Right cardiac atrium (tissue), 5 donors: ENCODE measurements around the gene KPNA3. TPM values are rescaled to one million over a fixed set of nuclear protein-coding genes. Genes with fewer than 3 reads are reported as not detected.

Experiments
- ATAC-seq, 2 donors: fragments of 200-7000 bp; cut with Tn5 transposase; one replicate each; pipeline versions ENCODE4 v1.8.0 to v1.9.1; 2020; ENCODE audit warnings: moderate library complexity in 2 of 2, mild to moderate bottlenecking in 1 of 2
- DNase-seq, 3 donors: peaks; one replicate each; pipeline ENCODE4 v3.0.0-alpha.2; 2020
- H3K27ac ChIP-seq: one replicate; pipeline ENCODE4 v1.5.1; 2013; ENCODE audit warnings: mild to moderate bottlenecking, low read length, control low read depth, moderate library complexity
- H3K27me3 ChIP-seq: one replicate; pipeline ENCODE4 v1.6.1; 2013; ENCODE audit not compliant: control insufficient read depth, insufficient read depth
- H3K4me1 ChIP-seq: one replicate; pipeline ENCODE4 v1.6.1; 2013; ENCODE audit warnings: low read length; ENCODE audit not compliant: control insufficient read depth, insufficient read depth
- H3K4me3 ChIP-seq: one replicate; pipeline ENCODE4 v1.5.1; 2013; ENCODE audit warnings: low read length, control low read depth
- H3K9me3 ChIP-seq: one replicate; pipeline ENCODE4 v1.6.1; 2013; ENCODE audit warnings: low read length; ENCODE audit not compliant: control insufficient read depth
- WGBS: extraction: QIAGEN DNeasy Blood & Tissue Kit; methylation state at CpG from one replicate; pipeline ENCODE4 v1.1.7; 2013; 5-methylcytosine and 5-hydroxymethylcytosine counted together
- intact Hi-C, 4 donors: fragments of 100-400 bp; cut with DNase I; formaldehyde crosslinking; loops; one replicate each; pipeline versions ENCODE4 v1.11.0 to v1.14.0; 2022 to 2023
- polyA plus RNA-seq: library from polyadenylated mRNA; stranded (reverse); fragments of 200-250 nt; gene quantifications from one replicate; pipeline ENCODE4 v1.2.3, GENCODE V29; 2013
- total RNA-seq, 4 donors: library from RNA; stranded (reverse); fragmentation: NEBNext Ultra II Directional; extraction: Animal tissue kit (Norgen Biotek cat#: 25700); gene quantifications; one replicate each; pipeline ENCODE4 v1.2.1, GENCODE V29; 2021
- donor health status: healthy with polysubstance abuse.
- donor health status: DM: no; HTN: yes; CAD: no.
- donor health status: DM: no; HTN: no; CAD: no.
- donor health status: DM: no; HTN: yes; CAD: no; lungs with severe emphysema.
- donor health status: DM: yes; HTN: yes; CAD: no.

Gene KPNA3
- total and polyA plus RNA-seq, 5 donors = 30.0 to 59.1 (median 55.6) TPM

GRCh38 chr13:49697468-49697867, 95.0 kb downstream of the KPNA3 start:
- H3K9me3 ChIP-seq = no peaks in the 10 kb centered on the region
- intact Hi-C loops = no loop called here
- ATAC-seq = no peak
- no peaks in the 10 kb centered on the region for H3K4me1 ChIP-seq
- H3K4me3 ChIP-seq = no peak overlapping the region
- no peak overlapping the region for H3K27ac ChIP-seq
- DNase-seq = no peak
- no peaks in the 10 kb centered on the region for H3K27me3 ChIP-seq
- 97% methylated on average over 3 of the region's 3 CpGs for WGBS

GRCh38 chr13:49694446-49694845, 98.0 kb downstream of the KPNA3 start:
- H3K4me1 ChIP-seq = no peaks in the 10 kb centered on the region
- 81% methylated on average over 1 of the region's 1 CpG for WGBS
- ATAC-seq (no peak), DNase-seq (no peak)
- H3K9me3 ChIP-seq = no peaks in the 10 kb centered on the region
- no peak overlapping the region for H3K27ac ChIP-seq
- intact Hi-C loops = loop anchor here in 1 of 4 donors (5.0 kb wide), 1 partner anchor 98 kb away; the partner anchor contains the start of gene KPNA3
- H3K27me3 ChIP-seq = no peaks in the 10 kb centered on the region
- H3K4me3 ChIP-seq = no peak overlapping the region

- WGBS = 60% methylated on average over 3 of the region's 3 CpGs
- Histone ChIP-seq H3K4me1 (no peaks in the 10 kb centered on the region), H3K4me3 (no peak overlapping the region), H3K27me3 (no peaks in the 10 kb centered on the region), H3K27ac (no peak overlapping the region), H3K9me3 (no peaks in the 10 kb centered on the region)
- DNase-seq = no peak
- intact Hi-C loops = loop anchor here in 1 of 4 donors (5.0 kb wide), 1 partner anchor 98 kb away; the partner anchor contains the start of gene KPNA3
- no peak for ATAC-seq
Observed at GRCh38 chr13:49693877-49694276, 98.6 kb downstream of the KPNA3 start.

- no peak for DNase-seq
- H3K4me3 ChIP-seq = no peak overlapping the region
- no peaks in the 10 kb centered on the region for H3K4me1 ChIP-seq
- no peak overlapping the region for H3K27ac ChIP-seq
- intact Hi-C loops = loop anchor here in 1 of 4 donors (5.0 kb wide), 1 partner anchor 99 kb away; the partner anchor contains the start of gene KPNA3
- ATAC-seq = no peak
- no peaks in the 10 kb centered on the region for H3K27me3 ChIP-seq
- WGBS = 84% methylated on average over 4 of the region's 4 CpGs
- no peaks in the 10 kb centered on the region for H3K9me3 ChIP-seq
Observed at GRCh38 chr13:49693191-49693733, 99.2 kb downstream of the KPNA3 start.

- intact Hi-C loops = loop anchor here in 1 of 4 donors (5.0 kb wide), 1 partner anchor 101 kb away; the partner anchor contains the start of gene KPNA3
- Histone ChIP-seq H3K9me3 (no peaks in the 10 kb centered on the region), H3K4me3 (peak within 1 kb of the TSS; percentile 73), H3K4me1 (no peaks in the 10 kb centered on the region), H3K27ac (peak within 1 kb of the TSS; percentile 39), H3K27me3 (no peaks in the 10 kb centered on the region)
- peak; percentile 99 for ATAC-seq
- peak; percentile 94 to 98 (median 97) for DNase-seq
- under 1% methylated on average over 67 of the region's 67 CpGs for WGBS
Observed at GRCh38 chr13:49690995-49691784, 101.3 kb downstream of the KPNA3 start, which contains the start of gene EBPL. EBPL (minus strand) TSS chr13:49691486; CDS start chr13:49691424, 62 bp downstream.

GRCh38 chr13:49690133-49690994, 102.1 kb downstream of the KPNA3 start:
- H3K27me3 ChIP-seq = no peaks in the 10 kb centered on the region
- DNase-seq (no peak), ATAC-seq (peak; percentile 5 to 8)
- no peaks in the 10 kb centered on the region for H3K9me3 ChIP-seq
- H3K4me3 ChIP-seq = peak overlapping the region; percentile 73
- no peaks in the 10 kb centered on the region for H3K4me1 ChIP-seq
- intact Hi-C loops = loop anchor here in 1 of 4 donors (5.0 kb wide), 1 partner anchor 102 kb away; the partner anchor contains the start of gene KPNA3
- 9% methylated on average over 17 of the region's 17 CpGs for WGBS
- no peak overlapping the region for H3K27ac ChIP-seq

GRCh38 chr13:49683489-49683888, 109.0 kb downstream of the KPNA3 start:
- no peaks in the 10 kb centered on the region for H3K9me3 ChIP-seq
- H3K27ac ChIP-seq = no peak overlapping the region
- WGBS = 94% methylated on average over 6 of the region's 6 CpGs
- ATAC-seq = no peak
- no peak overlapping the region for H3K4me3 ChIP-seq
- H3K27me3 ChIP-seq = no peaks in the 10 kb centered on the region
- DNase-seq = no peak
- intact Hi-C loops = no loop called here
- no peaks in the 10 kb centered on the region for H3K4me1 ChIP-seq

GRCh38 chr13:49681842-49682435, 110.5 kb downstream of the KPNA3 start:
- intact Hi-C loops = no loop called here
- DNase-seq (no peak), ATAC-seq (no peak)
- Histone ChIP-seq H3K27ac (no peak overlapping the region), H3K4me3 (no peak overlapping the region), H3K27me3 (no peaks in the 10 kb centered on the region), H3K9me3 (no peaks in the 10 kb centered on the region), H3K4me1 (no peaks in the 10 kb centered on the region)
- WGBS = 84% methylated on average over 4 of the region's 4 CpGs

- Histone ChIP-seq H3K27me3 (no peaks in the 10 kb centered on the region), H3K9me3 (no peaks in the 10 kb centered on the region), H3K4me1 (no peaks in the 10 kb centered on the region), H3K27ac (no peak overlapping the region), H3K4me3 (no peak overlapping the region)
- intact Hi-C loops = no loop called here
- WGBS = 86% methylated on average over 3 of the region's 3 CpGs
- DNase-seq (no peak), ATAC-seq (no peak)
Observed at GRCh38 chr13:49679246-49679645, 113.2 kb downstream of the KPNA3 start.

GRCh38 chr13:49678191-49678914, 114.1 kb downstream of the KPNA3 start:
- Histone ChIP-seq H3K4me1 (no peaks in the 10 kb centered on the region), H3K27ac (no peak overlapping the region), H3K4me3 (no peak overlapping the region), H3K27me3 (no peaks in the 10 kb centered on the region), H3K9me3 (no peaks in the 10 kb centered on the region)
- ATAC-seq (no peak), DNase-seq (no peak)
- WGBS = 96% methylated on average over 48 of the region's 48 CpGs
- intact Hi-C loops = no loop called here
